ENCODE results near the gene SCD5.

Gene SCD5

DNA sequence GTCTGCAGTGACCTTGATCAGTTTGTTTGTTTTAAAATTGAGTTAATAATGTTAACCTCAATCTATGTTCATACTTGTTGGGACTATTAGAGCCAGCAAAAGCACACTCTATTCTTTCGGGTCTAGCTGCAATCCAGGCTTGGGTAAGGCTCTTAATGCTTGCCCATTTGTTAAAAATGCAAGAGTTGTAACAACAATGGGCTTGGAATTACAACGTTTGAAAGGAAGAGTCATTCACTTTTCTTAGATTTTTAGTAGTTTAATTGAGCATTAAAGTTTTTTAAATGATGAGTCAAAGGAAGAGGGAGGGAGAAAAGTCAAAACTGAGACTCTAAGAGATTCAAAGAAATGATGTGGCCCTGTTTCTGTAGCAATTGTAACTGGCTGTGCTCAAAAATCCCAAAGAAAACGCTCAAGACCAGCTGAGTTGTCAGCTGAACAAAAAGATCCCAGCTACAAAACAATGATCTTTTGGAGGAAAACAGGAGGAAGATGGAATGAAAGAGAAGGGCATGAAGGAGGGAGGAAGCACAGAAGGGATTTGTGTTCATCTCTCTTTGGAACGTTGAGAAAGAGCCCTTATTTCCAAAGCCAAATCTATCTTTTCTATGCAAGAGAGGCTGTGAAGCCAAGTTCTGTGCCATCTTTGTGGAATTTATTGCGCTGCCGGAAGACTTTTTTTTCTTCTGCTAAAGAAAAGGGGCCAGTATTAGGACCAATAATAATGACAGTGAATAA is 5.5 kb downstream of the SCD5 start:
- DNase-seq, result no peak

DNA sequence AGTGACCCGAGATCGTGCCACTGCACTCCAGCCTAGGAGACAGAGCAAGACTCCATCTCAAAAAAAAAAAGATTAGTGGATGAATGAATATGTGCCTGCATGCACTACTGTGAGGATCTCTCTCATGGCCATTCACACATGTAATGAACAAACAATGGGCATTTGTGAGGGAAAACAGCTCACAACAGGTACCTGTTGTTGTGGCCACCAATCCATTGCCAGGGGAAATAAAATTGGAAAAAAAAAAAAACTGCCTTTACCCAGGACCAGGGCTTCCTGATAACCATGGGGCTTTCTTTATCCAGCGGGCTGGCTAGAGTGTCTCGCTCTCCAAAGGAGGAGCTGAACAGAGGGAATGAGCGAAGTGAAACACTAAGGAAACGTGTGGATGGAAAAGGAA is 7.4 kb downstream of the SCD5 start:
- DNase-seq, result no peak

DNA sequence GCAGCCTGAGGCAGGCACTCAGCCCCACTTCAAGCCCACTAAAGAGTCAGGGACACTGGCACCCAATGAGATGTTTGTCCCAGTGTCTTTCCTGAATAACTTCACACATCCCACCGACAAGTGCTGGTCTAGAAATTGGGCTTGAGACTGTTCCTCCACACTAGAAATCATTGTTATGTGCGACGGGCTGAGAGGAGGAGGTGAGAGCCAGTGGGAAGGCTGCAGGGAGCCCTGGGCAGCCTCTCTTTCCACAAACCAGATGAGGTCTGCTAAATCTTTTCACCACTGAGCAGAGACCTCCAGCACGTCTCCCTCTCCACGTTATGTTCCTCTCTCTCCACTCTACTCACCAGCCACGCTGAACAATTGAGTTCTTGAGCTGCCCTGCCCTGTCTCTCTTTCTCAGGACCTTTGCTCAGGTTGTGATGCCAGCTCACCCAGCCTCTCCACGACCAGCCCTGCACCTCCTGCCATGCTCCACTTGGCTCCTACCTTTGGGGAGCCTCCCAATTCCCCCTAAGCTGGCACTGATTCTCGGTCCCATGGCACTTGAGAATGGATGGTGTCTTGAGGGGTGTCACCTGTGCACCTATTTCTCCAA is 8.4 kb downstream of the SCD5 start:
- no peak for DNase-seq

DNA sequence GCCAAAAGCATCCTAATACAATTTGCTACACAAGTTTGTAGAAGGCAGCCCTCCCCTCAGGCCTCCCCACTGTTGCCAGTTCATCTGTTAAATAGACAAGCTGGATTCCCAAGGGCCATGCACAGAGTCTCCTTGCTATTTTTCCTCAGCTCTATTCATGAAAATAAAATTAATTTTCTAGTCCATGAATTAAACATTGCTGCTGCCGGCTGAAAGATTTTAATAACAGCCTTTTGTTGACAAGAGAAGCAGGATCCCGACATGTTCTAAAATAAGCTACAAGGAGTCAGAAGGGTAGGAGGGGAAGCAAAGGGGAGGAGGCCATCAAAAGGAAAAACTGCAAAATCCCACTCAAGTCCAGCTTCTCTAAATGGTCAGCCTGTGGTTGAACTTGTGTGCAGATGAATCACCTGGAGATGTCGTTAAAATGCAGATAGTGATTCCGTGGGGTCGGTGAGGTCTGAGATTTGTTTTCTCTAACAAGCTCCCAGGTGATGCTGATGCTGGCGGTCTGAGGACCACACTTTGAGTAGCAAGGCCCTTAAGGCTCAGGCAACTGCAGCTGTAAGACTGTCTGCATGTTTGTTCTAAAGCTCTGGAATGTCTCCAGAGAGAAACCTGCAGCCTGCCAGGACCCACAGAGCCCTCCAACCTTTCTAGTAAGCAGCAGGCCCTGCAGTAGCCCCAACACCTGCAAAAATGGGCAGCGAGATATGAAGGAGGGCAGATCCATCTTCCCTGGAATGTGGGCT is 9.4 kb downstream of the SCD5 start:
- DNase-seq, result no peak

DNA sequence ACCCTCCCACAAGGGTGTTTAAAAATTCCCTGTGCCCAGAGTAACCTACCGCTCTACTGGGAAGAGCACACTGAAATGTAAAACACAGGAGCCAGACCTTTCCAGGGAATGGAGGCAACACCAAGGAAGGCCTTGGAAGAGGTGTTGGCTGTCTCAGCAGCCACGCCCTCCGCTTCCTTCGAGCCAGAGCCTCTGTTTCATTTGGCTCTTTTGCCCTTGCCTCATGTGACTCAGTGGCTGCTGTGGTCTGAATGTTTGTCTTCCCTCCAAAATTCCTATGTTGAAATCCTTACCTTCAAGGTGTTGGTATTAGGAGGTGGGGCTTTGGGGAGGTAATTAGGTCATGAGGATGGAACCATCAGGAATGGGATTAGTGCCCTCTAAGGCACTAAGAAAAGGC is 11.3 kb downstream of the SCD5 start:
- no peak for DNase-seq

DNA sequence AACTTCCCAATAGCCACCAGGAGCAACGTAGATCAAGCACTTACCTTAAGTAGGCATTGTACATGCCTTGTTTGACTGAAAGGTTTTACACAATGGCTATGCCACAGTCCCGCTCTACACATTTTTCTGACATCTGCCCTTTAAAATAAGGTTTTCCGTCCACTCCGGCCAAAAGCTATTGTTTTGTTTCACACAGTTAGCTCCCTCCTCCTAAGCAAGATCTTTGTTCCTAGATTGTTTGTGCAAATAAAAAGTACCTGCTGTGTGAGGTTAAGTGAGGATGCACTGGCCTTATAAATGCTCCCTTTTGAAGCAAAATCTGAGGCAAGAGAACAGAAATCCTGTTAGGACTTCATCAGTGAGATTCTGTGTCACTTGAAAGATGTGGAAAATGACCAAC is 11.8 kb downstream of the SCD5 start:
- no peak for DNase-seq

- DNase-seq, result no peak
Observed at GRCh38 chr4:82785611-82786400, 12.8 kb downstream of the SCD5 start.

- no peak for DNase-seq
Observed at GRCh38 chr4:82784681-82785610, 13.7 kb downstream of the SCD5 start.

- DNase-seq, result no peak
Observed at GRCh38 chr4:82782626-82783345, 15.8 kb downstream of the SCD5 start.

- no peak for DNase-seq
Observed at GRCh38 chr4:82780752-82781231, 17.8 kb downstream of the SCD5 start.

DNA sequence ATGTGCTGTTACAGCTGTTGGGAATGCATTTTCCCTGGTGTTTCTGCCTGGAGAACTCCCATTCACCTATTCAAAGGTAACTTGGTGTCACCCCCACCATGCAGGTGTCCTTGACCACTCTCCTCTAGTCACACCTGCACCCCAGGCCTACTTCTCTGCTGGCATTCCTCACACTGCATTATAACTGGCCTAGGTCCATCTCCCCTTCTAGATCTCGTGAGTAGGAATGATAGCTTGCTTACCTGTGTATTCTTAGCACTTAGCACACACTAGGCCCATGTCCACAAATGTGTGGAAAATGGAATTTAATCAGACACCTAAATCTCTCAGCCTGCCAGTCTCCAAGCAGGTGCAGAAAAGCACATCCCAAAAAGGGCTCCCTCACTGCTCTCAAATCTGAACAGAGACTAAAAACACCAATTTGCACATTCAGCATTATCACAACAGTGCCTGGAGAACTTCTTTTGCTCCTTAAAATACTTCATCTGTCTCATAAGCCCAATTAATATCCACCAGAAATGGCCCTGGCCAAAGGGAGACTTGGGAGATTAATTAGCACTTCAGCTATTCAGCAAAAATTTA is 18.3 kb downstream of the SCD5 start:
- DNase-seq, result no peak

DNA sequence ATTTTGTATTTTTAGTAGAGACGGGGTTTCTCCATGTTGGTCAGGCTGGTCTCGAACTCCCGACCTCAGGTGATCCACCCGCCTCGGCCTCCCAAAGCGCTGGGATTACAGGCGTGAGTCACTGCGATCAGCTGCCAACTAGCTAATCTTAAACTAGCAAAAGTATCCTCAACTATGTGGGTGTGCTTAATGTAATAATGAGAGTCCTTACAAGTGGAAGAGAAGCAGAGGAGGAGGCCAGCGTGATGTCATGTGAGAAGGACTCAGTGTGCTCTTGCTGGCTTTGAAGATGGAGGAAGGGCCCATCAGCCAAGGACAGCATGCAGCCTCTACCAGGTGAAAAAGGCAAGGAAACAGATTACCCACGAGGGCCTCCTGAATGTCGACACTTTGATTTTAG is 19.6 kb downstream of the SCD5 start:
- DNase-seq, result no peak

DNA sequence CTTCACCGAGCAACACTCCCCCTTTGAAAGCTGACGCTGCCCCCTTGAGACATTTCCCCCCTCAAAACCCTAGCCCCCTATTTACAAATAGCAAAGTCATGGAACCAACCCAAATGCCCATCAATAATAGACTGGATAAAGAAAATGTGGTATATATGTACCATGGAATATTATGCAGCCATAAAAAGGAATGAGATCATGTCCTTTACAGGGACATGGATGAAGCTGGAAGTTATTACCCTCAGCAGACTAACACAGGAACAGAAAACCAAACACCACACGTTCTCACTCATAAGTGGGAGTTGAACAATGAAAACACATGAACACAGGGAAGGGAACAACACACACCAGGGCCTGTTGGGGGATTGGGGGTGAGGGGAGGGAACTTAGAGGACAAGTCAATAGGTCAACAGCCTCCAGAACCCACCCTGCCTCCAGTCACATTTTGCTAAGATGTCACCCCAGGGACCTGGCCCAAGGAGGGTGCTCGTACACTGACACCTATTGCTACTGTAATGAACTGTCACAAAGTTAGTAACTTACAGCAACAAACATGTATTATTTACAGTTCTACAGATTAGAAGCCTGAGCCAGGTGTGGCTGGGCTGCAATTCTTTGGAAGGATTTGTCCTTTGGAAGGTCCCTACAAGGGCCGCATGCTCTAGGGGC is 20.6 kb downstream of the SCD5 start:
- DNase-seq, result no peak

- no peak for DNase-seq
Observed at GRCh38 chr4:82776925-82777542, 21.6 kb downstream of the SCD5 start.

- no peak for DNase-seq
Observed at GRCh38 chr4:82775243-82775642, 23.4 kb downstream of the SCD5 start.

DNA sequence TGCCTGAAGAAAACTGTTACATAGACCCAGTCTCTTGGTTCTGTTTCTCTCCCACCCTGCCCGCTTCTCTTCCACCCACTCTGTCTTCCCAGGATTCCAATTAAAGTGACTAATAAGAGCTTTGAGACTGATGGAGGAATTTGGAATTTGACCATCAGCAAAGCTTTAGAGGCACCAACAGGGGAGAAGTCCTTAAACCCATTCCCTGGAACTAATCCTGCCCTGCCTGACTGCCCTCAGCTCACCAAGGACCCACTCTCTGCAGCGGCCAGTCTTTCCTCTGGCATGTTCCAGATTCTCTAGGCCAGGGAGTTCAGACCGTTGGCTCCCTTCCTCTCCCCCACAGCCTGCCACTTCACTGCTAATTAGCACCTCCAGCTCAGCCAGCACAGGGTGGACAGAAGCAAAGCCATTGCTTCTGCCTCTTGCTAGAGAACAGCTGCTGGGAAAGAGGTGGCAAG is 23.9 kb downstream of the SCD5 start:
- no peak for DNase-seq

- DNase-seq, result no peak
Observed at GRCh38 chr4:82773057-82773456, 25.5 kb downstream of the SCD5 start.

GRCh38 chr4:82770607-82771006 is 28.0 kb downstream of the SCD5 start:
- no peak for DNase-seq

DNA sequence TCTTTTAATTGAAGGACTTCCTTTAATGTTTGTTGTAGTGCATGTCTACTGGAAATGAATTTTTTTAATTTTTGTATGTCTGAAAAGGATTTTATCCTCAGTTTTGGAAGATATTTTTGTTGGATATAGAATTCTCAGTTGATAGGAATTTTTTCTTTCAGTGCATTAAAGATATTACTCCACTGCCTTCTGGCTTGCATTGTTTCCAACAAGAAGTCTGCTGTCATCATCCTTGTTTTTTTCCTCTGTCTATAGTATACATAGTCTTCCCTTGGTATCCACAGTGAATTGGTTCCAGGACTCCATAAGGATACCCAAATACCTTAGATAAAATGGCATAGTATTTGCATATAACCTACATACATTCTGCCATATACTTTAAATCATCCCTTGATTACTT is 33.5 kb downstream of the SCD5 start:
- no peak for DNase-seq

- DNase-seq, result no peak
Observed at GRCh38 chr4:82761229-82761628, 37.4 kb downstream of the SCD5 start.
